ENCODE measurements around the gene RNF167.
"Not testable (repeated sequence)": the region's sequence is repeated elsewhere in the genome, so short reads cannot be mapped to it uniquely, and the experiment has no call there.

The RNF167 gene

DNA sequence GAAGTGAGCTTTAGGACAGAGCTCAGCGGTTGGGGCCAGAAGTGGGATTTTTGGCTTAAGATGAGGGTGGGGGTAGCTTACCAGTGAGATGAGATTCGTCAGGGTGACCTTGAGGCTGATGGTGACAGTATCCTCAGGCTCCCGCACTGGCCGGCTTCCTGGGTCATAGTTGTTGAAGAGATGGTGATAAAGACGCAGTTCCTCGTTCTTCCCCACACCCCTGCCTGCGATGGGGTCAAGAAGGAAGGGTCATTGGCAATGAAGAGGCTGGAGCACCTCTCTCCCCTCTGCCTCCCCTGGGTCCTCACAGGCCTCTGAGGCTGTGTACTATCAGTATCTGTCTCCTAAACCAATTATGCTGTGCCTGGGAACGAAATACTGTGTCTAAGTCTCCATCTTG lies 37.5 kb upstream of the RNF167 start:
- no peak for DNase-seq (ENCODE audit: low spot score)

DNA sequence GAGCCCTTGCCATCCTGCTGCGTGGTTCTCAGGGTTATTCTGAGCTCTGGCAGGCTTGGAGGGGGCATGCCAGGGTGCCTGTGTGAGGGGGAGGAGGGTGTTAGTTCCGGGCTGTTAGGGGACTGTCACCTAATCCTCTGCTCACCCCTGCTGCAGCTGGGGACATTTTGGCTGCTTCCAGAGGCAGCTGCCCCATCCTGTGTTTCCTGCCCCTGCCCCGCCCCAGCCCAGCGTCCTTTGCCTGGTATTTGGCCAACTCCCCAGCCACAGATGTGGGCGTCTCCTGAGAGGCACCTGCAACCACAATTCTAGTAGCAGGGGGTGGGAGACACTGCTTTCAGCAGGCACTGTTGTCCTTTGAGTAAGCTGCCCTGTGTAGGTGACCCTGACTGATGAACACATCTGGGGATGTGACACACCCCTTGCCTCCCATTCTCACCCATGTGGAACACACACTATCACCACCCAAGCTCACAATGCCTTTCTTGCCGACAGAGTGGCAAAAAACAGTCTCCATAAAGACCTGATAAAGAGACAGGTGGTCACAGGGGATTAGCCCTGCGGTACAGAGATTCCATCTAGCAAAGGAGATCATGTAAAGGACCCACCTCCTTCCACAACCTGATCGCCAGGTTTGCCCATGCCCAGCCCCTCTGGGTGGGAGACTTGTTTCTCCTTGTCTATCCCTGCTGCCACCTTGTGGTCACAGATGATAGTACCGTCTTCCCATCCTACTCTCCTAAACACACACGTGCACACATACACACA lies 36.8 kb upstream of the RNF167 start, which contains the start of gene CHRNE:
Gene CHRNE (minus strand): TSS at position 48 of the 768 bp plus-strand sequence. CDS start 35 bp downstream, at position 13.
- peak; percentile 82 for DNase-seq (ENCODE audit: low spot score)

DNA sequence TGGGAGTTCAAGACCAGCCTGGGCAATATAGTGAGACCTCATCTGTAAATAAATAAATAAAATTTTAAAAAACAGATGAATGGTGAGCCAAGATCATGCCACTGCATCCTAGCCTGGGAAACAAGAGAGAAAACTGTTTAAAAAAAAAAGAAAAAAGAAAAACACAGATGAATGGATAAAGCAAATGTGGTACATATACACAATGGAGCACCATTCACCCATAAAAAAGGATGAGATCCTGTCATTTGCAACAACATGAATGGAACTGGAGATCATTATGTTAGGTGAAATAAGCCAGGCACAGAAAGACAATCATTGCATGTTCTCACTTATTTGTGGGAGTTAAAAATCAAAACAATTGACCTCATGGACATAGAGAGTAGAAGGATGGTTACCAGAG lies 33.4 kb upstream of the RNF167 start:
- DNase-seq (ENCODE audit: low spot score): not testable (repeated sequence)

DNA sequence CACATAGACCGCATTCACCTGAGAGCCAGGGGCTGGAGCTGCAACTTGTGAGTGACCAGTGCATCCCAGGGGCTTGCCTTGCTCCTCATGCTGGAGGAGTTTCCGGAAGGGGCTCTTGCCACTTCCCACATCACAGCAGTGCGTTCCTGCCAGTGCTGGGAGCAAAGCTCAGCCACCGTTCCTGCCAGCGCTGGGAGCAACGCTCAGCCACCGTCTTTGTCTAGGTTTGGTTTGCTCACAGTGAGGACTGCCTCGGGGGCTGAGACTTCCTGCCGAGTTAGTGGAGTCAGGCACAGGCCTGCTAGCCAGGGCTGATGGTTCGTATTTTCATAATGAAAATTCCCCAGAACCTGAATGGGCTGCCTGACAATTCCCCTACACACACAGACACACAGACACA lies 31.8 kb upstream of the RNF167 start:
- DNase-seq (ENCODE audit: low spot score): no peak

DNA sequence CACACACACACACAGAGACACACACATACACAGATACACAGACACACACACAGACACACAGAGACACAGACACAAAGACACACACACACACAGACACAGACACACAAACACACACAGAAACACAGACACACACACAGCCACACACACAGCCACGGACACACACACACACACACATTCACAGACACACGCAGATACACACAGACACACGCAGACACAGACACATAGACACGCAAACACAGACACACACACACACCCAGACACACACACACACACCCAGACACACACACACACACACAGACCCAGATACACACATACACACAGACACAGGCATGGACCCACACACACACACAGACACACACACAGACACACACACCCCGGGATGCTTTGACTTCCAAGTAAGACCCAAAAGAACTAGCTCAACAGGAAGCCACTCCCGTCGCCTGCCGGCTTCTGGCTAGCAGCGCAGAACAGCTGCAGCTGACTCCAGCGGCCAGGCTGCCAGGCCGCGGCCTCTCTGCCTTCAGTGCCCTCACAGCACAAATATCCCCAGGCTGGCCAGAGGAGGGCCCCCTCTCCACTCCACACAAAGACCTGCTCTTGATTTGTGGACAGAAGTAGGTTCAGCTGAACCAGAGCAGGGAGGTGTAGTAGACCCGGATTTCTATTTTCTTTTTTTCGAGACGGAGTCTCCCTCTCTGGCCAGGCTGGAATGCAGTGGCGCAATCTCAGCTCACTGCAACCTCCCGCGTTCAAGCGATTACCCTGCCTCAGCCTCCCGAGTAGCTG lies 31.2 kb upstream of the RNF167 start:
- DNase-seq (ENCODE audit: low spot score): peak; percentile 85

DNA sequence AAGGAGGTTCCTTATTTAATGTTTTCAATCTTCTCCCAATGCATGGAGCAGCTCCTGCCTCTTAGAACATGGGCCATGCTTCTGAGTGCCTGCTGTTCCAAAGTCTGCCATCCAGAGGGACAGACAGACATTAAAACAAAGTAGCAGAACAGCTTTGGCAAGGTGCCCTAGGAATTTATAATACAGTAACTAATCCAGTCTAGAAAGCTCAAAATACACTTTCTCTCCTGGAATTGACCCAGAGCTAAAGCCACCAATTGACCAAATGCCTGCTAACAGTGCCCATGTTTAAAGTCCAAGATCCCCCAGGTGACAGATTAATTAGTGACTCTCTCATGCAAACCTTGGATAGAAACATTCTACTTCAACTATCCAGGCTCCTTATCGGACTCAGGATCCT lies 26.1 kb upstream of the RNF167 start:
- no peak for DNase-seq (ENCODE audit: low spot score)

DNA sequence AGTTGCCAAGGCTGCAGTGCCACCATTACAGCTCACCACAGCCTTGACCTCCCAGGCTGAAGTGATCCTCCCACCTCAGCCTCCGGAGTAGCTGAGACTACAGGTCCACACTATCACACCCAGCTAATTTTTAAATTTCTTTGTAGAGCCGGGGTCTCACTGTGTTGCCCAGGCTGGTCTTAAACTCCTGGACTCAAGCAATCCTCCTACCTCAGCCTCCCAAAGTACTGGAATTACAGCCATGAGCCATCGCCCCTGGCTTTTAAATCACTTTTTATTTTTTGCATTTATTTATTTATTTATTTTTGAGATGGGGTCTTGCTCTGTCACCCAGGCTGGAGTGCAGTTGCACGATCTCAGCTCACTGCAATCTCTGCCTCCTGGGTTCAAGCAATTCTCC lies 25.5 kb upstream of the RNF167 start:
- DNase-seq (ENCODE audit: low spot score): not testable (repeated sequence)

DNA sequence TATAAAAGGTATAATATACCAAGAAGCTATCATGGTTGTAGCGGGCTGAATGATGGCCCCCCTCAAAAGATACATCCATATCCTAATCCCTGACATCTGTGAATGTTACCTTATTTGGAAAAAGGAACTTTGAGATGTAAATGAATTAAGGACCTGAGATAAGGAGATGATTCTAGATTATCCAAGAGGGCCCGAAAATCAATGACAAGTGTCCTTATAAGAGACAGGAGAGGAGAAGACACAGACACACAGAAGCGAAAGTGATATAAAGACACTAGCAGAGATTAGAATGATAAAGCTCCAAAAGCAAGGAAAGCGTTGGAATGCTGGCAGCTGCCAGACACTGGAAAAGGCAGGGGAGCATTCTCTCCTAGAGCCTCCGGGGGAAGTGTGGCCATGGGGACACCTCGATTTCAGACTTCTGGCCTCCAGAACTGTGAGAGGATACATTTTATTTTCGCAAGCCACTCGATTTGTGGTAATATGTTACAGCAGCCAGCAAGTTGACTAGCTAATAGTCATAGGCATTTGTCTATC lies 20.5 kb upstream of the RNF167 start:
- DNase-seq (ENCODE audit: low spot score): no peak

DNA sequence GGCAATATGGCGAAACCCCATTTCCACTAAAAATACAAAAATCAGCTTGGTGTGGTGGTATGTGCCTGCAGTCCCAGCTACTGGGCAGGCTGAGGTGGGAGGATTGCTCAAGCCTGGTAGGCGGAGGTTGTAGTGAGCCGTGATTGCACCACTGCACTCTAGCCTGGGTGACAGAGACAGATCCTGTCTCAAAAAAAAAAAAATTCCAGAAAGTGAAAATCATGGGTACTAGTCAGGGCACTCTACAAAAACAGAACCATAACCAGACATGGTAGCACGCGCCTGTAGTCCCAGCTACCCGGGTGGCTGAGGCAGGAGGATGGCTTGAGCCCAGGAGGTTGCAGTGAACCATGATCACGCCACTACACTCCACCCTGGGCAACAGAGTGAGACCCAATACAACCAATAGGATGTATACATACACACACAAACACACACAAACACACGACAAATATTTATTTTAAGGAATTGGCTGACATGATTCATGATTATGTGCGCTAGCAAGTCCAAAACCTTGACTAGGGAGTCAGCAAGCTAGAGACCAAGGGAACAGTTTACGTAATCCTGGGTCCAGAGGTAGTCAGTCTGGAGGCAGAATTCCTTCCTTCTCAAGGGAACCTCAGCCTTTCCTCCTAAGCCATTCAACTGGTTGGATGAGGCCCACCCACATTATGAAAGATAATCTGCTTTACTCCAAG lies 19.6 kb upstream of the RNF167 start:
- no peak for DNase-seq (ENCODE audit: low spot score)

DNA sequence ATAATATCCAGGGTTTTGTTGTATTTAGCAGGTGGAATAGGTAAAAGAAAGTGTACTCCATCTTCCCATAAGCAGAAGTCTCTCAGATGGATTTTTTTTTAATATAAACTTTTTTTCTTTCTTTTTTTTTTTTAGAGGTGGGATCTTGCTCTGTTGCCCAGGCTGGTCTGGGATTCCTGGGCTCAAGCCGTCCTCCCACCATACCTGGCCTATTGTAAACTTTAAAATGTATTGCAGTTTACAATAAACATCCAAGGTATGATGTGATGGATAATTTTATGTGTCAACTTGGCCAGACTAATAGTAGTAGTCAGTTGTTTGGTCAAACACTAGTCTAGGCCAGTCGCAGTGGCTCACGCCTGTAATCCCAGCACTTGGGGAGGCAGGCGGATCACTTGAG lies 18.7 kb upstream of the RNF167 start:
- DNase-seq (ENCODE audit: low spot score): no peak

DNA sequence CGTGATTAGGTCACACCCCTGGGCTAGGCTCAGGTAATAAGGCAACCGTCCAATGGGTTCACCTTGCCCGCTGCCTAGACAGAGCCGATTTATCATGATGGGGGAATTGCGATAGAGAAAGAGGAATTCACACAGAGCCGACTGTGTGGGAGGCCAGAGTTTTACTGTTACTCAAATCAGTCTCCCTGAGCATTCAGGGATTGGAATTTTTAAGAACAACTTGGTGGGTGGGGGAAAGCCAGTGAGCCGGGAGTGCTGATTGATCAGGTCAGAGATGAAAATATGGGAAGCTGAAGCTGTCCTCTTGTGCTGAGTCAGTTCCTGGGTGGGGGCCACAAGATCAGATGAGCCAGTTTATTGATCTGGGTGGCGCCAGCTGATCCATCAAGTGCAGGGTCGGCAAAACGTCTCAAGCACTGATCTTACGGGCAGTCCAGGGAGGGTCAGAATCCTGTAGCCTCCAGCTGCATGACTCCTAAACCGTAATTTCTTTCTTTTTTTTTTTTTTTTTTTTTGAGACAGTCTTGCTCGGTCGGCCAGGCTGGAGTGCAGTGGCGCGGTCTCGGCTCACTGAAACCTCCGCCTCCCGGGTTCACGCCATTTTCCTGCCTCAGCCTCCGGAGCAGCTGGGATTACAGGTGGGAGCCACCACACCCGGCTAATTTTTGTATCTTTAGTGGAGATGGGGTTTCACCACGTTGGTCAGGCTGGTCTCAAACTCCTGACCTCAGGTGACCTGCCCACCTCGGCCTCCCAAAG lies 13.3 kb upstream of the RNF167 start:
- DNase-seq (ENCODE audit: low spot score): not testable (repeated sequence)

DNA sequence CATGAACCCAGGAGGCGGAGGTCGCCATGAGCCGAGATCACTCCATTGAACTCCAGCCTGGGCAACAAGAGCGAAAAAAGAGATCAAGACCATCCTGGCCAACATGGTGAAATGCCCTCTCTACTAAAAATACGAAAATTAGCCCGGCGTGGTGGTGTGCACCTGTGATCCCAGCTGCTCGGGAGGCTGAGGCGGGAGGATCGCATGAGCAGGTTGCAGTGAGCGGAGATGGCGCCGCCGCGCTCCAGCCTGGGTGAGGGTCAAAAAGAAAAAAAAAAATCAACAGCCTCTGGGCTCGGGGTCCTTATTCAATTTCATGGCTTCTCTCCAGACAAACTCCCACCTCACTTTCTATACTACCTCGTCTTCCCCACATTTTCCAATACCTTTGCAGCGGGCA lies 11.2 kb upstream of the RNF167 start:
- DNase-seq (ENCODE audit: low spot score): no peak

DNA sequence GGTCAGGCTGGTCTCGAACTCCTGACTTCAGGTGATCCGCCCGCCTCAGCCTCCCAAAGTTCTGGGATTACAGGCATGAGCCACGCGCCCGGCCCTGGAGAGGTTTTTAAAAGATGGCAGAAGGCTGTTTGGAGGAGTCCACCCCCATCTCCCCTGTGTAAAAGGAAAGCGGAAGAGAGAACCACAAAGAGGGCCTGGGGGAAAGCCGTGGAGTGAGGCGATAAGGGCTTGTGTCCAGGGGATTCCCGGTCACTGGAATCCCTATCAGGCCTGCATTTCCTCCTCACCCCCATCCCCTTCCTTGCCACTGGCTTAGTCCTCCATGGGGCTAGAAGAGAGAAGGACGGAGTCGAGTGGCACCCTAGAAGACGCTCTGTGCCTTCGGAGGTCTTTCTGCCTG lies 8.1 kb upstream of the RNF167 start, which contains the start of gene GP1BA:
Gene GP1BA (plus strand): TSS at position 315 of the 400 bp plus-strand sequence. CDS start 328 bp downstream, outside the sequence.
- DNase-seq (ENCODE audit: low spot score): no peak

DNA sequence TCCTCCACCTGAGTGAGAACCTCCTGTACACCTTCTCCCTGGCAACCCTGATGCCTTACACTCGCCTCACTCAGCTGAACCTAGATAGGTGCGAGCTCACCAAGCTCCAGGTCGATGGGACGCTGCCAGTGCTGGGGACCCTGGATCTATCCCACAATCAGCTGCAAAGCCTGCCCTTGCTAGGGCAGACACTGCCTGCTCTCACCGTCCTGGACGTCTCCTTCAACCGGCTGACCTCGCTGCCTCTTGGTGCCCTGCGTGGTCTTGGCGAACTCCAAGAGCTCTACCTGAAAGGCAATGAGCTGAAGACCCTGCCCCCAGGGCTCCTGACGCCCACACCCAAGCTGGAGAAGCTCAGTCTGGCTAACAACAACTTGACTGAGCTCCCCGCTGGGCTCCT lies 7.3 kb upstream of the RNF167 start:
- no peak for DNase-seq (ENCODE audit: low spot score)

DNA sequence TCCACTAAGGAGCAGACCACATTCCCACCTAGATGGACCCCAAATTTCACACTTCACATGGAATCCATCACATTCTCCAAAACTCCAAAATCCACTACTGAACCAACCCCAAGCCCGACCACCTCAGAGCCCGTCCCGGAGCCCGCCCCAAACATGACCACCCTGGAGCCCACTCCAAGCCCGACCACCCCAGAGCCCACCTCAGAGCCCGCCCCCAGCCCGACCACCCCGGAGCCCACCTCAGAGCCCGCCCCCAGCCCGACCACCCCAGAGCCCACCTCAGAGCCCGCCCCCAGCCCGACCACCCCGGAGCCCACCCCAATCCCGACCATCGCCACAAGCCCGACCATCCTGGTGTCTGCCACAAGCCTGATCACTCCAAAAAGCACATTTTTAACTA lies 6.4 kb upstream of the RNF167 start:
- DNase-seq (ENCODE audit: low spot score): no peak

DNA sequence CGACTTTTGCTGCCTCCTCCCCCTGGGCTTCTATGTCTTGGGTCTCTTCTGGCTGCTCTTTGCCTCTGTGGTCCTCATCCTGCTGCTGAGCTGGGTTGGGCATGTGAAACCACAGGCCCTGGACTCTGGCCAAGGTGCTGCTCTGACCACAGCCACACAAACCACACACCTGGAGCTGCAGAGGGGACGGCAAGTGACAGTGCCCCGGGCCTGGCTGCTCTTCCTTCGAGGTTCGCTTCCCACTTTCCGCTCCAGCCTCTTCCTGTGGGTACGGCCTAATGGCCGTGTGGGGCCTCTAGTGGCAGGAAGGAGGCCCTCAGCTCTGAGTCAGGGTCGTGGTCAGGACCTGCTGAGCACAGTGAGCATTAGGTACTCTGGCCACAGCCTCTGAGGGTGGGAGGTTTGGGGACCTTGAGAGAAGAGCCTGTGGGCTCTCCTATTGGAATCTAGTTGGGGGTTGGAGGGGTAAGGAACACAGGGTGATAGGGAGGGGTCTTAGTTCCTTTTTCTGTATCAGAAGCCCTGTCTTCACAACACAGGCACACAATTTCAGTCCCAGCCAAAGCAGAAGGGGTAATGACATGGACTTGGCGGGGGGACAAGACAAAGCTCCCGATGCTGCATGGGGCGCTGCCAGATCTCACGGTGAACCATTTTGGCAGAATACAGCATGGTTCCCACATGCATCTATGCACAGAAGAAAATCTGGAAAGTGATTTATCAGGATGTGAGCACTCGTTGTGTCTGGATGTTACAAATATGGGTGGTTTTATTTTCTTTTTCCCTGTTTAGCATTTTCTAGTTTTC lies 5.7 kb upstream of the RNF167 start:
- DNase-seq (ENCODE audit: low spot score): no peak

DNA sequence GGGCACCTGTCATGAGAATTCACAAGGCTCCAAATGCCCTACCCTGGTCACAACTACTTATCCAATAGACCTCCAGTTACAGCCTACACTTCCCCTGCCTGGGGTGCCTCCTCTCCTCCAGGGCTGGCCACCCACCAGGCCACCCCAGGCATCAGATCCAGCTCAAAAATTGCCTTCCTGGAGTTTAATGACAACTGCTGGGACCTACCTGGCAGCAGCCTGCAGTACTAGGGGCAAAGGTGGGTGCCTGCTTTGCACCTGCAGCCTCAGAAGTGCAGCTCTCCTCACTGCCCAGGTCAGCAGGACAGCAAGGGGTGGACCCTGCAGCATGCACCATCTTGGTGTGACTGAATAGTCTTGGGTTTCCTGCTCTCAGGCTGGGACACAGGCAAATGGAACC lies 4.4 kb upstream of the RNF167 start:
- DNase-seq (ENCODE audit: low spot score): no peak

DNA sequence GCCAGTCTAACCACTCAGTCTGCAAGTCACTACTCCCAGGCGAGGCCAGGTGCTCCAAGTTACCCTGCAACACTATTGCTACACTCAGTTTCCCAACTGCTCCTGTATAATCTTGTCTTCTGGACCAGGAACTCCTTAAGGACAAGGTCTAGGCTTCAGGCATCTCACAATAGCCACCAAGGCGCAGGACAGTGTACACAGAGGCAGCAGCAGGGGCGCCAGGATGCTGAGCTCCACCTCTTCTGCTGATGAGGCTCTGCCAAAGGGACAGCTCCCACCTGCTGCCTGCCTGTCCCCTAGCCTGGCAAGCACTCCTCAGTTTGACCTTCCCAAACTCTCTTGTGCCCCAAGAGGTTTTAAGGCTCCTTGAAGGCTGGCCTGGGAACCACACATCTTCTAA lies 3.6 kb upstream of the RNF167 start:
- DNase-seq (ENCODE audit: low spot score): no peak

DNA sequence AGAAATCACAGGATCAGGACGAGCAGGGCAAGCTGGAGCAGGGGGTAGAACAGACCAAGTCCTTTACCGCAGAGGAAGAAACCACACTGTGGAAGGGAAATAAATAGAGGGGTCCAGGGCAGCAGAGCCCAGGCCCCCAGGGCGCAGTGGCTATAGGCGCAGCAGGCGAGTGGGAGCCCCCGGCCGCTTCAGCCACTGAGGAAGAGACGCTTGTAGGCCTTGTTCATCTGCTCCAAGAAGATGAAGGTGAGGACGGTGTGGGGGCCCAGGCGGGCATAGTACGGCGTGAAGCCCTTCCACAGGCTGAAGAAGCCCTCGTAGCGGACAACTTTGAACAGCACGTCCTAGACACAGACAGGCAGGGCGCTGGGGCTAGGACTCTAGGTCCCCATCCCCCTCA lies 2.5 kb upstream of the RNF167 start:
- no peak for DNase-seq (ENCODE audit: low spot score)

DNA sequence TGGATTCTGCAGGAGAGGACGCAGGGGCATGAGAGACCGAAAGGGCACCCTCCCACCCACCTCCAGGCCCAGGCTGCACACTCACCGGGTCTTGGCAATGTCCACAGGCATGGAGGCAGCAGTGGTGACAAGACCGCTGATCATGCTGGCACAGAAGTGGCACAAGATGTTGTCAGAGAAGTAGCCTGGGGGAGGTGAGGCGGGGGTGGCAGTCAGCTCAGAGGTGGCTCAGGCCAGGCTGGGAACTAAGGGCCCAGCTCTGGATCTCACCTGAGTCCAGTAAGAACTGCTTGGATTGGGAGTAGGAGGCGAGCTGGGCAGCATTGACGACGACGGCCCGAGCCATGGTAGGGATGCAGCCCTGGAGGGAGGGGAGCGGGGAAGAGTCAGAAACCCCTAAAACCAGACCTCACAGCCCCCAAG lies 2.0 kb upstream of the RNF167 start:
- no peak for DNase-seq (ENCODE audit: low spot score)

Measured in CD4-positive, alpha-beta T cell treated with Interleukin-2 at 100 ng/mL for 4 hours (primary cell).